ENCODE data around the gene ZNF490. TPM values are rescaled to one million over a fixed set of nuclear protein-coding genes. Genes with fewer than 3 reads are reported as not detected.

ZNF490 gene
- total and polyA plus RNA-seq, 10 of the 15 experiments (the other 5 are each of a cell fraction or from before 2014, with no cell fraction given) = 0.57 to 8.4 (median 3.2) TPM

- TF ChIP-seq, protein P1, sequence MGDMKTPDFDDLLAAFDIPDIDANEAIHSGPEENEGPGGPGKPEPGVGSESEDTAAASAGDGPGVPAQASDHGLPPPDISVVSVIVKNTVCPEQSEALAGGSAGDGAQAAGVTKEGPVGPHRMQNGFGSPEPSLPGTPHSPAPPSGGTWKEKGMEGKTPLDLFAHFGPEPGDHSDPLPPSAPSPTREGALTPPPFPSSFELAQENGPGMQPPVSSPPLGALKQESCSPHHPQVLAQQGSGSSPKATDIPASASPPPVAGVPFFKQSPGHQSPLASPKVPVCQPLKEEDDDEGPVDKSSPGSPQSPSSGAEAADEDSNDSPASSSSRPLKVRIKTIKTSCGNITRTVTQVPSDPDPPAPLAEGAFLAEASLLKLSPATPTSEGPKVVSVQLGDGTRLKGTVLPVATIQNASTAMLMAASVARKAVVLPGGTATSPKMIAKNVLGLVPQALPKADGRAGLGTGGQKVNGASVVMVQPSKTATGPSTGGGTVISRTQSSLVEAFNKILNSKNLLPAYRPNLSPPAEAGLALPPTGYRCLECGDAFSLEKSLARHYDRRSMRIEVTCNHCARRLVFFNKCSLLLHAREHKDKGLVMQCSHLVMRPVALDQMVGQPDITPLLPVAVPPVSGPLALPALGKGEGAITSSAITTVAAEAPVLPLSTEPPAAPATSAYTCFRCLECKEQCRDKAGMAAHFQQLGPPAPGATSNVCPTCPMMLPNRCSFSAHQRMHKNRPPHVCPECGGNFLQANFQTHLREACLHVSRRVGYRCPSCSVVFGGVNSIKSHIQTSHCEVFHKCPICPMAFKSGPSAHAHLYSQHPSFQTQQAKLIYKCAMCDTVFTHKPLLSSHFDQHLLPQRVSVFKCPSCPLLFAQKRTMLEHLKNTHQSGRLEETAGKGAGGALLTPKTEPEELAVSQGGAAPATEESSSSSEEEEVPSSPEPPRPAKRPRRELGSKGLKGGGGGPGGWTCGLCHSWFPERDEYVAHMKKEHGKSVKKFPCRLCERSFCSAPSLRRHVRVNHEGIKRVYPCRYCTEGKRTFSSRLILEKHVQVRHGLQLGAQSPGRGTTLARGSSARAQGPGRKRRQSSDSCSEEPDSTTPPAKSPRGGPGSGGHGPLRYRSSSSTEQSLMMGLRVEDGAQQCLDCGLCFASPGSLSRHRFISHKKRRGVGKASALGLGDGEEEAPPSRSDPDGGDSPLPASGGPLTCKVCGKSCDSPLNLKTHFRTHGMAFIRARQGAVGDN (IDR thresholded peaks at IDR 0.05) = 0 out of 2 replicates have a peak, but pooled peaks have one; percentile 67
- TF ChIP-seq PAX8 (IDR thresholded peaks at IDR 0.05) (no peak), MXI1 (IDR thresholded peaks at IDR 0.05; ENCODE audit: low read depth, low read length) (peak; percentile 71; the same call in 1 of the 2 replicates), SIX5 (IDR thresholded peaks at IDR 0.05; ENCODE audit: low read depth, low read length, severe bottlenecking) (peak; percentile 63), POLR2AphosphoS5 (IDR thresholded peaks at IDR 0.05; ENCODE audit: low read length) (peak; percentile 97), CBFB (IDR thresholded peaks at IDR 0.05; ENCODE audit: low read depth) (peak; percentile 57; the same call in 1 of the 2 replicates), ZNF217 (IDR thresholded peaks at IDR 0.05) (no peak), RBBP5 (conservative IDR thresholded peaks at IDR 0.05) (no peak), SREBF2 (IDR thresholded peaks at IDR 0.05; ENCODE audit: low read length) (peak; percentile 8; the same call in 1 of the 2 replicates), BHLHE40 (IDR thresholded peaks at IDR 0.05; ENCODE audit: borderline replicate concordance in 1 of 2, low read depth in 2 of 2, low read length in 1 of 2) (peak; percentile 9 to 28; a peak in 1 of 4 replicates), ESRRA (IDR thresholded peaks at IDR 0.05; ENCODE audit: low read length) (no peak), MYB (IDR thresholded peaks at IDR 0.05; ENCODE audit: borderline replicate concordance, low read depth, low read length) (no peak), TCF3 (IDR thresholded peaks at IDR 0.05; ENCODE audit: borderline replicate concordance, insufficient read depth, low read depth, low read length) (0 out of 2 replicates have a peak, but pooled peaks have one; percentile 22)
- TF ChIP-seq, protein P2, sequence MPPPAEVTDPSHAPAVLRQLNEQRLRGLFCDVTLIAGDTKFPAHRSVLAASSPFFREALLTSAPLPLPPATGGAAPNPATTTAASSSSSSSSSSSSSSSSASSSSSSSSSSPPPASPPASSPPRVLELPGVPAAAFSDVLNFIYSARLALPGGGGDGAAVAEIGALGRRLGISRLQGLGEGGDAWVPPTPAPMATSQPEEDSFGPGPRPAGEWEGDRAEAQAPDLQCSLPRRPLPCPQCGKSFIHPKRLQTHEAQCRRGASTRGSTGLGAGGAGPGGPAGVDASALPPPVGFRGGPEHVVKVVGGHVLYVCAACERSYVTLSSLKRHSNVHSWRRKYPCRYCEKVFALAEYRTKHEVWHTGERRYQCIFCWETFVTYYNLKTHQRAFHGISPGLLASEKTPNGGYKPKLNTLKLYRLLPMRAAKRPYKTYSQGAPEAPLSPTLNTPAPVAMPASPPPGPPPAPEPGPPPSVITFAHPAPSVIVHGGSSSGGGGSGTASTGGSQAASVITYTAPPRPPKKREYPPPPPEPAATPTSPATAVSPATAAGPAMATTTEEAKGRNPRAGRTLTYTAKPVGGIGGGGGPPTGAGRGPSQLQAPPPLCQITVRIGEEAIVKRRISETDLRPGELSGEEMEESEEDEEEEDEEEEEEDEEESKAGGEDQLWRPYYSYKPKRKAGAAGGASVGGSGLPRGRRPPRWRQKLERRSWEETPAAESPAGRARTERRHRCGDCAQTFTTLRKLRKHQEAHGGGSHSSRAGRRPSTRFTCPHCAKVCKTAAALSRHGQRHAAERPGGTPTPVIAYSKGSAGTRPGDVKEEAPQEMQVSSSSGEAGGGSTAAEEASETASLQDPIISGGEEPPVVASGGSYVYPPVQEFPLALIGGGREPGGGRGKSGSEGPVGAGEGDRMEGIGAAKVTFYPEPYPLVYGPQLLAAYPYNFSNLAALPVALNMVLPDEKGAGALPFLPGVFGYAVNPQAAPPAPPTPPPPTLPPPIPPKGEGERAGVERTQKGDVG (CRISPR knock-in tag; IDR thresholded peaks at IDR 0.05) = no peak
- TF ChIP-seq, protein P3, sequence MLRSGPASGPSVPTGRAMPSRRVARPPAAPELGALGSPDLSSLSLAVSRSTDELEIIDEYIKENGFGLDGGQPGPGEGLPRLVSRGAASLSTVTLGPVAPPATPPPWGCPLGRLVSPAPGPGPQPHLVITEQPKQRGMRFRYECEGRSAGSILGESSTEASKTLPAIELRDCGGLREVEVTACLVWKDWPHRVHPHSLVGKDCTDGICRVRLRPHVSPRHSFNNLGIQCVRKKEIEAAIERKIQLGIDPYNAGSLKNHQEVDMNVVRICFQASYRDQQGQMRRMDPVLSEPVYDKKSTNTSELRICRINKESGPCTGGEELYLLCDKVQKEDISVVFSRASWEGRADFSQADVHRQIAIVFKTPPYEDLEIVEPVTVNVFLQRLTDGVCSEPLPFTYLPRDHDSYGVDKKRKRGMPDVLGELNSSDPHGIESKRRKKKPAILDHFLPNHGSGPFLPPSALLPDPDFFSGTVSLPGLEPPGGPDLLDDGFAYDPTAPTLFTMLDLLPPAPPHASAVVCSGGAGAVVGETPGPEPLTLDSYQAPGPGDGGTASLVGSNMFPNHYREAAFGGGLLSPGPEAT (IDR thresholded peaks at IDR 0.05; ENCODE audit: low read depth) = peak; percentile 73
- TF ChIP-seq, protein P4, sequence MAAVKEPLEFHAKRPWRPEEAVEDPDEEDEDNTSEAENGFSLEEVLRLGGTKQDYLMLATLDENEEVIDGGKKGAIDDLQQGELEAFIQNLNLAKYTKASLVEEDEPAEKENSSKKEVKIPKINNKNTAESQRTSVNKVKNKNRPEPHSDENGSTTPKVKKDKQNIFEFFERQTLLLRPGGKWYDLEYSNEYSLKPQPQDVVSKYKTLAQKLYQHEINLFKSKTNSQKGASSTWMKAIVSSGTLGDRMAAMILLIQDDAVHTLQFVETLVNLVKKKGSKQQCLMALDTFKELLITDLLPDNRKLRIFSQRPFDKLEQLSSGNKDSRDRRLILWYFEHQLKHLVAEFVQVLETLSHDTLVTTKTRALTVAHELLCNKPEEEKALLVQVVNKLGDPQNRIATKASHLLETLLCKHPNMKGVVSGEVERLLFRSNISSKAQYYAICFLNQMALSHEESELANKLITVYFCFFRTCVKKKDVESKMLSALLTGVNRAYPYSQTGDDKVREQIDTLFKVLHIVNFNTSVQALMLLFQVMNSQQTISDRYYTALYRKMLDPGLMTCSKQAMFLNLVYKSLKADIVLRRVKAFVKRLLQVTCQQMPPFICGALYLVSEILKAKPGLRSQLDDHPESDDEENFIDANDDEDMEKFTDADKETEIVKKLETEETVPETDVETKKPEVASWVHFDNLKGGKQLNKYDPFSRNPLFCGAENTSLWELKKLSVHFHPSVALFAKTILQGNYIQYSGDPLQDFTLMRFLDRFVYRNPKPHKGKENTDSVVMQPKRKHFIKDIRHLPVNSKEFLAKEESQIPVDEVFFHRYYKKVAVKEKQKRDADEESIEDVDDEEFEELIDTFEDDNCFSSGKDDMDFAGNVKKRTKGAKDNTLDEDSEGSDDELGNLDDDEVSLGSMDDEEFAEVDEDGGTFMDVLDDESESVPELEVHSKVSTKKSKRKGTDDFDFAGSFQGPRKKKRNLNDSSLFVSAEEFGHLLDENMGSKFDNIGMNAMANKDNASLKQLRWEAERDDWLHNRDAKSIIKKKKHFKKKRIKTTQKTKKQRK (IDR thresholded peaks at IDR 0.05; ENCODE audit: low read depth, low read length) = no peak
Observed at GRCh38 chr19:12610540-12611360, at the start of gene ZNF490, which contains the start of gene ZNF791 (continued).

All from GM12878 (cell line).